CD4-positive, alpha-beta T cell treated with Interleukin-2 at 100 ng/mL for 4 hours (primary cell): ENCODE data around the gene CCDC157.
A peak's percentile ranks its signal among the peaks of the same experiment; 100 is the strongest.

Experiments
- DNase-seq: peaks from one replicate; pipeline ENCODE4 v3.0.0-alpha.2; 2020; ENCODE audit warnings: low spot score

The CCDC157 gene

DNA sequence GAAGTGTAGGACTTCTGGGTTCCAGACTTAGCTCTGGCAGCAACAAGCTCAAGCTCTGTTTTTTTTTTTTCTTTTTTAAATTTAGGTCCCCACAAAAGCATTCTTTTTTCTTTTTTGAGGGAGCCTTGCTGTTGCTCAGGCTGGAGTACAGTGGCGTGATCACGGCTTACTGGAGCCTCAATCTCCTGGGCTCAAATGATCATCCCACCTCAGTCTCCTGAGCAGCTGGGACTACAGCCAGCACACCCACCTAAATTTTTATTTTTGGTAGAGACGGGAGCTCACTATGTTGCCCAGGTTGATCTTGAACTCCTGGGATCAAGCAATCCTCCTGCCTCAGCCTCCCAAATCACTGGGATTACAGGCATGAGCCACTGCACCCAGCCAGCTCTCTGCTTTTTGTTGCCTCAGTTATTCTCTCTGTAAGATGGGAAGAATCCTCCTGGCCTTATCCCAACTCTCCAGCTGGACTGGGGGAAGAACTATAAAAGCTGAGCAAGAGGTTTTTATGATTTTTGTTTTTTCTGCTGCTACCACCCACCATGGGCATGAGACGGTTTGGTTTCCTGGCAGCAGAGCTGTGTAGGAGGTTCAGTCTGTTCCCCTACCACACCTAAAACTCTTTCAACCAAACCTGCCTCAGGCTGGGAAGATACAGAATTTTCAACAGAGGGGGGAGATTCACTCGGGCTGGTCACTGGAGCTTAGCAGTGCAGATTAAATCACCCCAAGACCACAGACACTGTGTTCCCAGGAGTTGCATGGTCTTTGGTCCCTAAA is 57.1 kb downstream of the CCDC157 start:
- DNase-seq: no peak

DNA sequence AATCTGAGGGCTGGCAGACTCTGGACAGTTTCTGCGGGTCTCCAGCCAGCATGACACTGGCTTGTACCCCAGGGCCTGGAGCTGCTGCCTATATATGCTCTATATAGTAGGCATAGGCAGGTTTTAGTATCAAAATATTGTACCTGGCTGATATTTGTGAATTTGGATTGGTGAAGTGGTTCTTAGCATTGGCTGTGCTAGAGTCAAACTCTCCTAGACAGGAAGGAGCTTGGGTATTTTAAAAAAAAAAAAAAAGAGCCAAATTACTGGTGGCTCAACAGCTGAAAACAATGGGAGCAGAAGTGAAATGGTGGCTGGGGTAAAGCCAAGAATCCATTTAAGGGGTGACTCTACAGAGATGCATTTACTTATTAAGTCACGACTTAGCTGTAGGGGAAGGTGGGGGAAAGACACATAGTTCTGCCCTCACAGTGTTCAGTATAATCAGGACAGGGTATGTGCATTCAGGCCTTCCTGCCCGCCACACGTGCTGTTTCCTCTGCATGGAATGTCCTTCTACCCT is 57.8 kb downstream of the CCDC157 start:
- DNase-seq: no peak

DNA sequence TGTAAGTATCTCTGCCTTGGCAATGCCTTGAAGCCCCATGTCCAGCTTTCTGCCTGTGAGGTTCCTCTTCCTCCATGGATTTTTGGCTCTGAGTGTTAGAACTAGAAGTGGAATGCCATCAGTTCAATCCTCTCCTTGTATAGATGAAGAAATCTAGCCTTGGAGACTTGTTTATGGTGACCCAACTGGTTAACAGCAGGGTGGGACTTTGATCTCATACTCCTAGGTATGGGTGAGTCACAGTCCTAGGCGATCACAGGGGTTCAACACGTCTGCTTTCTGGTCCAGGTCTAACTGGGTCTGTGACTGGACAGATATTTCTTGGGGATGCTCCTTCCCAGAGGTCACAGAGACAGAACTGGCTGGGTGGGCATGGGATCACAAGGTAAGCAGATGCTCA is 59.6 kb downstream of the CCDC157 start:
- DNase-seq: no peak

DNA sequence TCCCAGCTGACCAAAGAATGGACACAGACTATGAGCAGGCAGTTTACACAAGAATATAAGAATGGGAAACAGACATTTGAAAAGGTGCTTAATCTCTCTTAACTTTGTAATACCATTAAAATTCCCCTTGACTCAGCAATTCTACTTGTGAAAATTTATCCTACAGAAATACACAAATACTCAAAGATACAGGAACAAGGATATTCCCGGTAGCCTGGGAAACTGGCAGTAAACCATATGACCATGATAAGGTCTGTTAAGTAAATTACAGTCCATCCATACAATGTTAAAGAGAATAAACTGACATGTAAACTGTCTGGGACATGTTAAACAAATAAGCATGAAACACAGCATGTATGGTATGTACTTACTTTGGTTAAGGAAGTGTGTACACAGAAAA is 60.0 kb downstream of the CCDC157 start:
- DNase-seq: no peak

DNA sequence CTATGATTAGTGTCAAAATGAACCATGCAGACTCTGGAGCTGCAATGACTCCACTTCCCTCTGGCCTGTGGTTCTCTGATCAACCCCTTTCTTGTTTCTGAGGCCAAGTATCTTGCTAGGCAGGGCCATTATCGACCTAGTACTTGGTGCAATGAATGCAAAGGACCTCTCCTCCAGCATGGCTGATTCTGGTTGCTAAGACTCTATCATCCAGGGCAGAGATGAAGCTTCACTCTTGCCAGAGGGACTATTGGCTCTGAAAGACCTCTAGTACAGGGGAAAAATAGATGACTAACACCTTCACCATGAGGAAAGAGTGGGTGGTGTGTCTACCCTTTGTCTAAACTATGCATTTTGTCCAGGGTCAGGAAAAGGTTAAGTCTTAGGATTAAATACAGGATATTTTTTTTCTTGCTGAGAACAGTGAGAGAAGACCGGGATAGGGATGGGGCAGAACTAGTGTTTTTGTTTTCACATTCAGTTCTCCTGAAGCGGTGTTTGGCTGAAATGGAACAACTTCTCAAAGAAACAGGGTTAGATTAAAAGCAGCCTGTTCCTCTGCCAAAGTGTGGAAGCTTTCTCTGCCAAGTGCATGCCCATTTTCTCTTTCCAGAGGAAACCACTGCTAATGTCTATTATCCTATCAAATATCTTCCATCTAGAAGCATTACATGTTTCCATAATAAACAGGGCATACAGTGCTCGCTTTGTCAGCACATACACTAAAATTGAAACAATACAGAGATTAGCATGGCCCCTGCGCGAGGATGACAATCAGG is 63.7 kb downstream of the CCDC157 start:
- DNase-seq: no peak

DNA sequence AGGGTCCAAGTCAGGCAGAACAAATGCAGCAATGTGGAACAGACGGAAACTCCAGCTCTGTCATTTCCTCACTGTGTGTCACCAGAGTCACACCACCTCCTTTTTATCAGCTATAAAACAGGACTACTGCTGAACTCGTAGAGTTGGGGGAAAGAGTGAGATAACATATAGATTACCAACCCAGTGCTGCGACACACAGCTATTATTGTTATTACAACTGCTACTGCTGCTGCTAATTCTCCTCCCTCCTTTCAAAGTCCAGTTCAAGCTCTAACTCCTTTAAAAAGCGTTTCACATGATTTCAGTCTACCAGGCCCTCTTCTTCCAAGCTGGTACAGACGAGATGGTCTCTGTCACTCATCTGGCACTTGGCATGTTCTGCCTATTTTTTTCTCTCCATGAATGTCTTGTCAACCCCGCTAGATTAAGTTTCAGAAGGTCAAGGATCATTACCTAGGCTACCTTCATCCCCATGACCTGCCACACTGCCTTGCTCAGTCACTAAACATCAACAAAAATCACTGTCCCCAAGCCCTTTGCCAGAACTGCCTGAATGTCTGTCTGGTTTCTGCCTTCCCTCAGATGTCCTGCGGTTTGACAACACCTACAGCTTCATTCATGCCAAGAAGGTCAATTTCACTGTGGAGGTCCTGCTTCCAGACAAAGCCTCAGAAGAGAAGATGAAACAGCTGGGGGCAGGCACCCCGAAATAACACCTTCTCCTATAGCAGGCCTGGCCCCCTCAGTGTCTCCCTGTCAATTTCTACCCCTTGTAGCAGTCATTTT is 65.1 kb downstream of the CCDC157 start:
- no peak for DNase-seq

DNA sequence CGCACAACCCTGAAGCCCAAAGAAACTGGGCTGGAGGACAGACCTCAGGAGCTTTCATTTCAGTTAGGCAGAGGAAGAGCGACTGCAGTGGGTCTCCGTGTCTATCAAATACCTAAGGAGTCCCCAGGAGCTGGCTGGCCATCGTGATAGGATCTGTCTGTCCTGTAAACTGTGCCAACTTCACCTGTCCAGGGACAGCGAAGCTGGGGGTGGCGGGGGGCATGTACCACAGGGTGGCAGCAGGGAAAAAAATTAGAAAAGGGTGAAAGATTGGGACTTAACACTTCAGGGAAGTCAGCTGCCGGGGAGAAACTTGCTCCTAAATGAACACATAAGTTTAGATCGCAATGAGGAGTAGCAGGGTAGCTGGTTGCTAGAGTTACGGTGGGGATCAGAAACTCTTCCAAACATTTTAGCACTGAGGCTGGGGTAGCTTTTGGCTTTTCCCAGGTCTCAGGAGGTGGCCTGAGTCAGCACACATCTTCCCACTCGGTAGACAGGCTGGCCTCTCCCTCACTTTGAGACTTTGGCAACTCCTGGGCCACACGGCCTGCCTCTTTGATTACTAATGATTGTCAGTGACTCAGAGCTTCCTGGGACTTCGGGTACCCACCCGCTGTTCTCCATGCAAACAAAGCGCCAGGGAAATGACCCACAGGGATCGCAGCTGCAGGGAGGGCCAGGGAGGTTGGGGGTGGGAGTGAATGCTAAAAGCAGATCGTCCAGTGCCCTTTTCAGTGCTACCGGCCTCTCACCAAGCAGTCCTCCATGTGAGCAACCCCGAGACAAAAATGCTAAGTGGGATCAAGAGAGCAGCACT is 65.9 kb downstream of the CCDC157 start:
- peak; percentile 25 for DNase-seq

DNA sequence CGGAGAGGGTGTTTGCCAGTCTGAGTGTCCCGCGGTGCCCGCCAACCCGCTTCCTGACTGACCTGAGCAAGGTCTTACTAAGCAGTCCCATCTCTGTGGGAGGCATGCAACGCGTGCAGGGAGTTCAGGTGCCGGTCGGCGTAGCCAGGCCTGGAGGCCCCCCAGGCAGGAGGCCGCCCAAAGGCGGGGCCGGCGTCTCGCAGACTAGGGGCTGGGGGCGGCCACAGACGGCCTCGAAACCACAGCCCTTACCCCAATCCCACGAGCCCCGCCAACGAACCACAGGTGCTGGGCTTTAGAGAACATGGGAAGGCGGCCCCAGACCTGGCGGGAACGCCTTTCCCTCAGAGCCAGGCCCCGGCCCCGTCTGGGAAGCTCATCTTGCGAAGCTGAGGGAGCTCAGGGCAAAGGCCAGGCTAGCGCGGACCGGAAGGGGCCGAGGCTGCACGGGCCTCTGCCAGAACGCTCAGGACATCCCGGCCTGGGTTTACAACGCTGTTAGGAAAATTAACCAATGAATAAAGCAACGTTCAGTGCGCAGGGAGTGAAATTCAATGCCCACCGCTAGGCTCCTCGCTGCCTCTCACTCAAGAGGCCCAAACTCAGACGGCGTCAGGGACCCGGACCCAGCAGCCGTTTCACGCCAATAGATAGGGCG is 66.6 kb downstream of the CCDC157 start:
- peak; percentile 23 for DNase-seq

DNA sequence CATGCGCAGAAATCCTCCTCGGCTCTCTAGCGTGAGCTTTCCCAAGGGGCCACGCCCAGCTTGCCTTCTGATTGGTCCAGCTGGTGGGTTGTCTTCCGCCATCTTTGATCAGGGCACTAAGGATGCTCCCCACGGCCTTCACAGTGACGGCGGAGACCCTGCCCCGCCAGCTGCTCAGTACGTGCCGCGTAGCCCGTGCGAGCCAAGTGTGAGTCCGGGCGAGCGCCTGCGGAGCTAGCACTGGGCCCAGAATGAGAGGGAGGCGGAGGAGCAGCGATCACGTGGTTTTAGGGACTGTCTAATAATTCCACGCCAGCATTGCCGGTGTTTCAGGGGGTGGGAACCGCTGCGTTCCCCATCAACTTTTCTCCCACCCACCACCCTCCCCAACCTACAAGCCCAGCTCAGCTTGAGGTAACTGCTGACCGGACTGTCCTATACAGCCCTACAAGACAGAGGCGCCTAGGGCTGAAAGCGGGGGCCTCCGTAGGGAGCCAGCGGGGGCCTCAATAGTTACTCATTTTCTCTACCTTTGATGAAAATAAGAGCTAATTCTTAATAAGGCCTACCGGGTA is 67.2 kb downstream of the CCDC157 start:
- DNase-seq: peak; percentile 99

DNA sequence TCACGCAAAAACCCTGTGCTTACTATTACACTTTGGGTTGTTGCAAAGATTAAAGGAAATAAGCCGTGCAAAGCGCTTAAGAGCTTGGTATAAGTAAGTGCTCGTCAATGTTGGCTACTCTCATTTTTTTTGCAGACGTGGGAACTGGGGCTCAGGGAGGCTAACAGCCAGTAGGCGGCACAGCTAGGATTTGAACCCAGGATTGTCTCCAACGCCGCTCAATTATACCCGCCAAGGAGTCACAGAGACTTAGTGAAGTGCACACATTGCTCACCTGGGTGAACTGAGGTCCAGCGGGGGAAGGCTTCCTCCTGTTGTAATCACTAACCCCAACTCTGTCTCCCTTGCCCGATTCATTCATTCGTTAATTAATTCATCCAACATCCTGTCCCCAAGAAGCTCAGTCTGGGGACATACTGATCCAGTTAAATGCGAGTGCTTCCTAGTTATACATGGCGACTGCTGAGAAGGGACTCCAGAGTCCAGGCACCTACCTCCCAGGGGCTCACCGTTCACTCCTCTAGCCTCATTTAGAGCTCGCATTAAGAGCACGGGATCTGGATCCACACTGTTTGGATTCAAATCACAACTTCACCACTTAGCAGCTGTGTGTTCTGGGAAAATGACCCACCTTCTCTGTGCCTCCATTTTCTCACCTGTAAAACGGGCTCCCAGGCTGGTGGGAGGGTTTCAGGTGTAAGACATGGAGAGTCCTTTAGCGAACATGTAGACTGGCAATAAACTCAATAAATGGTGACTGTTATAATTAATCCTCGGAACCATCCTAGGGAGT is 67.9 kb downstream of the CCDC157 start:
- no peak for DNase-seq

DNA sequence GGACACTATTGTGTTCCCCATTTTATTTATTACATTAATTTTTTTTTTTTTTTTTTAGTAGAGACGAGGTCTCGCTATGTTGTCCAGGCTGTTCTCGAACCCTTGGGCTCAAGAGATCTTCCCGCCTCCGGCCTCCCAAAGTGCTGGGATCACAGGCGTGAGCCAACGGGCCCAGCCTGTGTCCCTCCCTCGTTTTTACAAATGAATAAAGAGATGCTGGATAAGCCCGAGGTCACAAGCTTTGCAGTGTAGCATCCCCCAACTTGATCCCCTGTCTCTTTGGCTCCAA is 68.5 kb downstream of the CCDC157 start:
- DNase-seq: no peak

DNA sequence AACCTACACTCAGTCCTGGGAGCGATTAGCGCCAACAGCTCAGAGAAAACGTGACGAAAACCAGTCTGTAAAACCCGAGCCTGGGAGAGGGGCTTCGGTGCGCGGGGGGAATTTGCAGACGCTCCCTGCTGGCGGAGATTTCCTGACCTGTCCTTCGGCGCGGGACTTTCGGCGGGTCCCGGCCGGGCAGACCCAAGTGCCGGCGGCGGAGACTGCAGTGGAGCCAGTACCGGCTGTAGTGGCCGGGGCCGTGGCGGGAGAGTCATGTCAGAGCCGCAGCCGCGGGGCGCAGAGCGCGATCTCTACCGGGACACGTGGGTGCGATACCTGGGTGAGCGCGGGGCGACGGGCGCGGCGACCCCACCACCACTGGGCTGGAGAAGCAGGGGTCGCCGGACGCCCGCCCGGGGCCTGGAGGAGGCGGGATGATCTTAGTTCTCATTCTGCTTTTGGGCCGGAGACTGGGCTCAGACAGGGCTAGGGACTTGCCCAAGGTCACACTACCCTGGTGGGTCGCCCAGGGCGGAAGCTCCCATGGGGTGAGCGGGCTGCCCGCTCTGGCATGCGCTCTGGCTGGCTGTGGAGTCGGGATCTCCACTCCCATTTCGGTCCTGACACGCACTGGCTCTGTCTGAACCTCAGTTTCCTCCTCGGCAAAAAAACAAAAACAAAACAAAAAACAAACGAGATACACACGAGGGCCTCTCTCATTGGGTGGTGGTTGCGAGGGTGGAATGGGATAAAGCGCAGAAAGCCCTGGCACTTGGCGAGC is 69.0 kb downstream of the CCDC157 start, which contains the start of gene MTFP1:
TSS of gene MTFP1 (plus strand) at position 153 of the 772 bp plus-strand sequence. CDS start at position 265, 112 bp downstream.
- peak; percentile 33 for DNase-seq
